ENCODE results near the gene PROSER3.

- no peak for TF ChIP-seq POLR2A (IDR thresholded peaks at IDR 0.05)
- no peak for TF ChIP-seq POLR2AphosphoS5 (IDR thresholded peaks at IDR 0.05; ENCODE audit: insufficient read depth in 1 of 2, low read depth in 1 of 2)
Measured at GRCh38 chr19:35816846-35817245, 58.9 kb downstream of the PROSER3 start.
